ENCODE results near the gene CCN5.

CCN5 gene

DNA sequence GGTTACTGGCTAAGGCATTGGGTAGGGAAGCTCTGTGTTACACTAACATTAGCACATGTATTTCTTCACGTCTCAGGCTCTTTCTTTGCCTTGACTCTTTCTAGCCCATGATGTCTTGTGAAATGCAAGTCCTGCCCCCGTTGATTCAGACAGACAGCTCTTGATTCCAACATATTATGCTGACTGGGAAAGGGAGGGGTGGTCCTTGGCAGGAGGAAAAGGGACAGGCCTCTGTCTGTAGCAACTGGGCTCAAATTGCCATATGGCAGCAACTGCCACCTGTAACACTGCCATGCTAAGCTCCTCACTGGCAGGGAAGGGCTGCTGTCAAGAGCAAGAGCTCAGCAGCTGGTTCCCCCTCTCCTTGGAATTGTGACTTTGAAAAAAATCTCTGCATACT is 24.8 kb downstream of the CCN5 start:
- no peak for DNase-seq

DNA sequence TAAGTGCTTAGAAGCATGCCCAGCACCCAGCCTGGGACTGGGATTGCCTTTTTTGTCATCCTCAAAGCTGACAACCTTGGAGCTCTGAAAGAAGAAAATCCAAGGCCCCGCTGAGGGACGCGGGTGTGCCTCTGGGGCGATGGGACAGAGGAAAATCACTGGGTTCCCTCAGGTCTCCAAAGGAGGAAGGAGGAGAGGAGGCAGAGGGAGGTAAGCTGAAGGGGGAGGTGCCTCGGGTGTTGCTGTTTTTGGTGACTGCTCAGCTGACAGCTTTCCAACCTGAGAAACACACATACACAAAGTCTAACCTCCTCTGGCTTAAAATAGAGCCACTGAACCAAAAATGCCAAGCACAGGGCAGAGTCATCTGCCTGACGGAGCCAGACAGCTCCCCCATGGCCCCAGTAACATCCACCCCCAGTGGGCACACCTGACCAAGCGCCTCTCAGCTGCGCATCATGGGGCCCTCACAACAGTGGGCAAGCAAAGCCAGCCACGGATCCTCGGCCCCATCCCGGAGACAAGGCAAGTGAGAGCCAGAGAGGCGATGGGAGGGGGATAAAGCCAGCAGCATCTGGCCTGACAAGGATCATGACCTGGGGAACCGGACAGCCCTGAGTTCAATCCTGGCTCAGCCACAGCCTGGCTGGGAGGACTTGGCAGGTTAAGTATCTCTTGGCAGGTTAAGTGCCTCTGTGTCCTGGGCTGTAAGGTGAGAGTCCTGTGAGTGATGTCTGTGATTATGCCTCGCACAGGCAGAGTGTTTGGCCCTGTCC is 27.3 kb downstream of the CCN5 start:
- no peak for DNase-seq

DNA sequence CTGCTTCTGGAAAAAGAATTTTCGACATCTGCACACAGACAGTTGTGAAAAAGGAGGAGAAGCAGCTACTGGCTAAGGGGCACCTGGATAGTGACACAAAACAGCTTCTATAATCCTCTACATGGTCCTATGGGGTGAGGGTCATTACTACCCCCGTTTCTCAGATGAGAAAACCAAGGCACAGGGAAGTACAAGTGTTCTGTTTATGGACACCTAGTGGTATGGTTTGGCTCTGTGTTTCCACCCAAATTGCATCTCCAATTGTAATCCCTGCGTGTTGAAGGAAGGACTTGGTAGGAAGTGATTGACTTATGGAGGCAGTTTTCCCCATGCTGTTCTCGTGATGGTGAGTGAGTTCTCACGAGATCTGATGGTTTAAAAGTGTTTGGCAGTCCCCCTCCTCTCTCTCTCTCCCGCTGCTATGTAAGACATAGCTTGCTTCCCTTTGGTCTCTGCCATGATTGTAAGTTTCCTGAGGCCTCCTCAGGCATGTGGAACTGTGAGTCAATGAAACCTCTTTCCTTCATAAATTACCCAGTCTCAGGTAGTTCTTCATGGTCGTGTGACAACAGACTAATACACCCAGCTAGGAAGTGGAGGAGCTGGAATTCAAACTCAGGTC is 28.0 kb downstream of the CCN5 start:
- no peak for DNase-seq

DNA sequence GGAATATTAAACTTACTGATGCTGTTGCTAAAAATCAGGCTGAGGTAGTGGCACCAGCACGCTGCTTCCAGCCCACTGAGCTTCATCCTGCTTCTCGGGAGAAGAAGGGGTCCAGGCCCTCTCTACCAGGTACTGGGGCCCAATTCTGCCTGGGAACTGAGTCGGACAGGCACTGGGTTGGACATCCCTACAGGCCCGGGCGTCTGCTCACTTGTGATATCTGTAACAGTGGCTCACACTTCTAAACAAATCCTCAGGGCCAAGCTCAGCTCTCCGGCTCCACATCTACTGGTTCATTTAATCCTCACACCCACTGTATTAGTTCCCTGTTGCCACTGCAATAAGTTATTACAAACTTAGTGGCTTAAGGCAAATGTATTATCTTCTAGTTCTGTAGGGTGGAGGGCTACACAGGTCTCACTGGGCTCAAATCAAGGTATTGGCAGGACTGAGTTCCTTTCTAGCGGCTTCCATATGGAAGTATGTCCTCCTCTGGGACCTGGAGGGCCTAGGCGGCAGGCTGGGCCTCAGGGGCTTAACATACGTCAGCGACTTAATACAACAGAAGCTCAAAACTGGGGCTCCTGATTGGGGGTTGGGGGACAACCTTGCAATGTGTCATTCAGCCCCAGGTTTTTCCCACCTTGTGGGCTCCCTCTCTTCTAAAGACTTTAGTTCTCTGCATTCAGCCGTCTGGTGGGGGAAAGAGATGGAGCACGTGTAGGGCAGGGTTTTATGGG is 28.9 kb downstream of the CCN5 start:
- no peak for DNase-seq

- DNase-seq: no peak
Observed at GRCh38 chr20:44745122-44745597, 30.0 kb downstream of the CCN5 start.

DNA sequence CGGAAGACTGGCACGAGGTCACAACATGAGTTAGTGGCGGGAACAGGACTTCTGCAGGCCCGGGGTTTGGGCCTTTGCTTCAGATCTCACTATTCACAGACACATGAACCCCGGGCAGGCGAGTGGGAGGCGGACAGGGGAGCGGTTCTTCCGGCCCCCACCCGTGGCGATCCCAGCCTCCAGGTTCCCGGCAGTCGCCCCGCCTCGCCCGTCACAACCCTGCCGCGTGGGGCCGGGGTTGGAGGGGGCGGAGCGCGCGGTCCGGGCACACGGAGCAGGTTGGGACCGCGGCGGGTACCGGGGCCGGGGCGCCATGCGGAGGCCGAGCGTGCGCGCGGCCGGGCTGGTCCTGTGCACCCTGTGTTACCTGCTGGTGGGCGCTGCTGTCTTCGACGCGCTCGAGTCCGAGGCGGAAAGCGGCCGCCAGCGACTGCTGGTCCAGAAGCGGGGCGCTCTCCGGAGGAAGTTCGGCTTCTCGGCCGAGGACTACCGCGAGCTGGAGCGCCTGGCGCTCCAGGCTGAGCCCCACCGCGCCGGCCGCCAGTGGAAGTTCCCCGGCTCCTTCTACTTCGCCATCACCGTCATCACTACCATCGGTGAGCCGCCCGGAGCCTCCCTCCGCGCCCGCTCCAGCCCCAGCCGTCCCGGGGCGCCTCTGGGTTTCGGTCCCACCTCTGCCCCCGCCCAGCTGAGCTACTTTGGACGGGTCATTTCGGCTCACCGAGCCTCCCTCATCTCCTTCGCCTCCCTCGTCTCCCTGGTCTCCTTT is 30.6 kb downstream of the CCN5 start, which contains the start of gene KCNK15:
KCNK15 (plus strand) TSS at position 268 of the 769 bp plus-strand sequence; CDS start at position 314, 46 bp downstream.
- peak; percentile 40 for DNase-seq

DNA sequence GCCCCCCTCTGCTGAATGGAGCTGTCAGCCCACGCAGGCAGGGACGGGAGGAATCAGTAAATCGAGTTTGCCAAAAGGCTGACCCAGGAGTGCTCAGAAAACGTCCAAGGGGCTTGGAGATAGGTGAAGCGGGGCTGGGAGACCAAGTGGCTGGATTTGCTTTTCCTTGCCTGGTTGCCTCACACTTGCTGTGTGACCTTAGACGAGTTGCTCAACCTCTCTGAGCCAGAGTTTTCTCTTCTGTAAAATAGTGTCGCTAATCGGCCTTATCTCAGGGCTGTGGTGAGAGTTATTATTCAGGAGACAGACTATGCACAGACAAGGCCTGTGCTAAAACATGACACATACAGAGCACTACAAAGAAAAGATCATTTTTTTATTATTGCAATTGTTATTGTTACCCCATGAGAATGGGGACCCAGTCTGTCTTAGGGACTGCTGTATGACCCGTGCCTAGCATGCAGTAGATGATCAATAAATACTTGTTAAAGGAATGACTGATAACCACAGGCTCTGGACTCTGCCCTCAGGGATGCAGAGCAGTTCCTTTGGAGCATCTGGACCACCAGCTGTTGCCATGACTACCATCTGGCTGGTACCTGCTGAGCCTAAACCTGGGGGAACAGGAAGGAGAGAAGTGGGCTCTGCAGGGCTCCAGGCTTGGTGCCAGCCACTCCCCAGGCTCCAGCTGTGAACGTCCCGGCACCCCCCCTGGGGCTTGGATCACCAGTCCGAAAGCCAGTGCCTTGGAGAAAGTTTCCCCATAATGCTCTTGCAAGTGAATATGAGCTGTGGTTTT is 31.4 kb downstream of the CCN5 start:
- DNase-seq: no peak

GRCh38 chr20:44747166-44748004 is 32.2 kb downstream of the CCN5 start:
- DNase-seq: peak; percentile 52

DNA sequence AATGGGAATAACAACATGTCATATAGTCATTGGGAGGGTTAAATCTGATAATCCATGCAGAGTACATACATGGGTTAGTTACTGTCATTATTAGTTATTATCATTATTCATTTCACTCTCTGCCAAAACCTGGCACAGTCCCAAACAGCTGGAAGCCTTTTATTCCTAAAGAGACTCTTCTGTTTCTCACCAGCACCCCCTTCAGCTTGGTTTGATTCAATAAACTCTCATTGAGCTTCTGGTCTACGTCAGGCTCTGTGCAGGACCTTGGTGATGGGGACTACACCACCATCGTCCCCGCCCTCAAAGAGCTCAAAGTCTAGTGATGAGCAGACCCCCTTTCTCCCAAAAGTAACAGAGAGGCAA is 32.8 kb downstream of the CCN5 start:
- no peak for DNase-seq

- no peak for DNase-seq
Observed at GRCh38 chr20:44750081-44750805, 35.1 kb downstream of the CCN5 start.

DNA sequence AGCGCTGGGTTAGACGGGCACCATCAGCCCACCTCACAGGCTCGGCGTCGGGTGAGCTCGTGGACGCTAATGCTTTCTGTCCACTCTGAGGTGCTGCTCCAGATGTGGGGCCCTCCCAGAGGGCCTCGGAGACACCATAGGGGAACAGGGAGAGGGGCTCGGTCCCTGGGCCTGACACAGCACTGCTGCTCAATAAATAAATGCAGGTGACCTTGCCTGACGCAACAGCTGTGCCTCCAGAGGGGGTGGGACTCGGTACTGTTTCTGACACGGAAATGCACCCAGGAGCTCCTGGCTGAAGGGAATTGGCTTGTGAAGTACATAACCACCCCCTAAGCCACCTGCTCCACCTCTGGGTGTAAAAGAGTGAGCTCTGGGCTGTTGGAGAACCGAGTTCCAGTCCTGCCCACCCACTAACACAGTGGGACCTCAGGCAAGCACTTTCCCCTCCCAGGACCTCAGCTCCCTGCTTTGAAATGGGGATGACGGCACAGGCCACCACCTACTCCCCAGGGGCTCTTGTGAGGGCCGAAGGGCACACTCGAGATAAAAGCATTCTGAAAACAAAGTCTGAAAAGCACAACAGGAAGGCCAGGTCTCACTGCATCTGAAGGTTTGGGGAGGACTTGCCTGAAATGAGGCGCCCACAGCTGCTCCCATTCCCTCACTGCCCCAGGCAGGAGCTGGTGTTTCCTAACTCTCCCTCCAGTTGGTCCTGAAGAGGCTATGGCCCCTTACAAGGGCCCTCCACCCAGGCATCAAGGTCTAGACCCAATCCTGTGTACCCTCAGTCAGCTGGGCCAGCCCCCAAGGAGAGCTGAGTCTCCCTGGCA is 37.1 kb downstream of the CCN5 start:
- DNase-seq: no peak

DNA sequence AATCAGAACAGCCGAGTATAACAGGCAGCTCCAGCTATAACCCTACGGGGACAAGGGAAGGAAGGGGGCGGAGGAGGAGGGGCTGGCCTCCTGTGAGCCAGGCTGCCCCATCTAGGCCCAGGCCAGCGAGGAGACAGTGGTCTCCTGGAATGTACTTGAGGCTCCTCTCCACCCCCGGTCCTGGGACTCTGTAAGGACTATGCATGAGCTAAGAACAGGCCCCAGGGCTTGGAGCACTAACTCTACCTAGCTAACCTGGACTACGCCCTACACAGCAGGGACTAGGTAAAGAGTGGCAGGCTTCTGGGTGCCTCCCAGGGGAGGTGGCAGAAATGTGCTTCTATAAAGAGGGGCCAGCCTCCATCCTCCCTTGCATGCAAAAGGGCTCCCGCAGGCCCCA is 39.4 kb downstream of the CCN5 start:
- DNase-seq: no peak

DNA sequence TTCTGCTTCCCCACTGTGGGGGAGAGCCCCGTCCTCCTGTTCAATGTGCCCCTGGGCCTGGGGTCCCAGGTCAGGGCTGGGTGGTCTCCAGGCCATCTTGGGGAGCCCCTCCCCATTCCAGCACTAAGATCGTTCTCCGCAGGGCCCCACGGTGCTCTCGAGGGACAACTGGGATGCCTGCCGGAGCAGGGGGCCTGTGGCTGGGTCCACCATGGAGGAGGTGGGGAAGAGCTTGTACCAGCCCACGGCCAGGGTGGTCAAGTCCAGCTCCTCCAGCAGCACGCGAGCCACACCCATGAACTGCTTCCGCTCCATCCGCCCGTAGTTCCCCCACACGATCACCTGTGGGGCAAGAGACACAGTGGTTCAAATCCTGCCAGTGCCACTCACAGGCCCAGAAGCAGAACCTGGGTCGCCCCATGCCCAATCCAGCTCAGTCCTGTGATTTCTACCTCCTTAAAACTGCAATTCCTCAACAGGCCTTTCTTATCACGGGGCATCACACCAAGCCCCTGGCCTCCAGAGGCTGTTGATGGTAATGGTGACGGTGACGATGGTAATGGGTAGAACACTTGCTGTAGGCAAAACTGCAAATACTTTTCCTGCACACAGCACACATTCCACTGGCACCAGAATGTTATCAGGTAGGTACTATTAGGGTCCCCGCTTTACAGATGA is 41.0 kb downstream of the CCN5 start:
- no peak for DNase-seq

DNA sequence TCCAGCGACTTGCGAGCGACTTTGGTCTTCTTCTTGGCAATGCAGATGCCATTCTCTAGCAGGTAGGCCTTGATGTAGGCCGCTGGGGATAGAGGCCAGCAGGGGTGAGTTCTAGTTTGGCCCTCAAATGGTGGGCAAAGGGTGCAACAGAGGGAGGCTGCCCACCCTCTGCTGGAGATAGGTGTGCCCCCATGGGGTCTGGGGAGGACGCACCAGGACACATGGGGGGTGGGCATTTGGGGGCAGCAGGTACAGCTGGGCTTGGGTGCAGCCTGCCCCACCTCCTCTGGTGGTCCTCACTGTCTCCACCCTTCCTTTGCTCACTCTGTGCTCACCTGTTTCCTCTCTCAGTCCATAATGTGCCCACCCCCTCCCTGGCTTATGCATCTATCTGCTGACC is 41.8 kb downstream of the CCN5 start:
- no peak for DNase-seq

DNA sequence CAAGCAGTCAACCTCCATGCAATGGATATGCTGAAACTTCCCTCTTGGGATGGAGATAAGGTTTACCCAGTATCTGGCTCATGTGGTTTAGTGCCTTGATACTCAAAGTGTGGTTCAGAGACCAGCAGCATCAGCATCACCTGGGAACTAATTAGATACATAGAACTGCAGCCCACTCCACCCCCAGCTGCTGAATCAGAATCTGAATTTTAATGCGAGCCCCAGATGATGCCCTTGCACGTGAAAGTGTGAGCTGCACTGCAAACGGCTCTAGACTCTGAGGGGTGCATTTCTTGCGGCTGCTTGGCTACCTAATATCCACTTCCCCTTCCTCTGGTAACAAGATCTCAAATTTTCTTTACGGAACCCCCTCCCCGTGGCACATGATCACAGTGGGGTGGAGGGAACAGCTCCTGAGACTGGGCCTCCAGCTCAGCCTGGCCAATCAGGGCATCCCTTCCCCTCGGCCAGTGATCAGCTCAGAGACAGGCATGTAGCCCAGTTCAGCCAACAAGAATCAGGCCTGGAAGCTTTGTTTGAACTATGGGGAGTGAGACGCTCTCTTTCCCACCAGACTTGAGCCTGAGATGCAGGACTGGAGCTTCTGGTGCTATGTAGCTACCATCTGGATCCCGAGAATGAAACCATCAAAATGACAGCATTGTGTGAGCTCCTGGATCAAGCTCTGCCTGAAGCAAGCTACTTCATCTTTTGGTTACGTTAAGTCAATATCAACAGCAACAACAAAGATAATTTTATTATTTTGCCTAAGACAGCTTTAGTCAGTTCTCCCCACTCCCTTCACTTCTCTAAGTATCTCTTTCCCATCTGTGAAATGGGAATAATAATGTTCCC is 43.3 kb downstream of the CCN5 start:
- DNase-seq: no peak

DNA sequence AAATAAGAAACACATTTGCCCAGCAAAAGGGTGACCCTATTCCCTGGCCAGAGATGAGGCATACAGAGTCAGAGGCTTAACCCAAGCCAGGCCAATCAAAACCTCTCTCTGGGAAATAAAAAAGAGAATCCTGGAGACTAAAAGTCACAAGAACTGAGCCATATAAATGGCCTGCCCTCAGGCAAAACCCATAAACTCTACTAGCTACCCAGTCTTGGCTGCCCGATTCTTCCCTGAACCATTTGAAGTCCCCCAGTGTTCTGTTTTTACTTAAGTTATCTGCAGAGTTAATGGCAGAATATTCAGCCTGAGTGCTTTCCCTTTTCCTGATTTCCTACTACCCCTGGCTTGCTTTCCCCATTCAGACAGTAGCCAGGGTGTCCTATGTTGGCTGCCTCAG is 44.4 kb downstream of the CCN5 start:
- no peak for DNase-seq

- DNase-seq: no peak
Observed at GRCh38 chr20:44761423-44761822, 46.3 kb downstream of the CCN5 start.

All from CD4-positive, alpha-beta T cell treated with Interleukin-10 for 1 hour (primary cell).